IPS-18a (cell line): ENCODE data around the gene STS.
"Not testable (repeated sequence)": the region's sequence is repeated elsewhere in the genome, so short reads cannot be mapped to it uniquely, and the experiment has no call there.

Experiments used
- H3K27ac ChIP-seq: one replicate; pipeline ENCODE4 v1.5.1; 2013; ENCODE audit warnings: low read length
- H3K27me3 ChIP-seq: one replicate; pipeline ENCODE4 v1.6.1; 2013; ENCODE audit warnings: mild to moderate bottlenecking, low read length; ENCODE audit not compliant: control insufficient read depth, insufficient read depth
- H3K36me3 ChIP-seq: one replicate; pipeline ENCODE4 v1.6.1; 2013; ENCODE audit warnings: low read depth, low read length; ENCODE audit not compliant: control insufficient read depth
- H3K4me1 ChIP-seq: one replicate; pipeline ENCODE4 v1.6.1; 2013; ENCODE audit warnings: low read depth, low read length; ENCODE audit not compliant: control insufficient read depth
- H3K4me3 ChIP-seq: one replicate; pipeline ENCODE4 v1.5.1; 2013; ENCODE audit warnings: low read length
- H3K9ac ChIP-seq: one replicate; pipeline ENCODE4 v1.6.1; 2013; ENCODE audit warnings: mild to moderate bottlenecking, low read length, moderate library complexity
- H3K9me3 ChIP-seq: one replicate; pipeline ENCODE4 v1.6.1; 2013; ENCODE audit warnings: low read depth, low read length; ENCODE audit not compliant: control insufficient read depth

Gene STS

DNA sequence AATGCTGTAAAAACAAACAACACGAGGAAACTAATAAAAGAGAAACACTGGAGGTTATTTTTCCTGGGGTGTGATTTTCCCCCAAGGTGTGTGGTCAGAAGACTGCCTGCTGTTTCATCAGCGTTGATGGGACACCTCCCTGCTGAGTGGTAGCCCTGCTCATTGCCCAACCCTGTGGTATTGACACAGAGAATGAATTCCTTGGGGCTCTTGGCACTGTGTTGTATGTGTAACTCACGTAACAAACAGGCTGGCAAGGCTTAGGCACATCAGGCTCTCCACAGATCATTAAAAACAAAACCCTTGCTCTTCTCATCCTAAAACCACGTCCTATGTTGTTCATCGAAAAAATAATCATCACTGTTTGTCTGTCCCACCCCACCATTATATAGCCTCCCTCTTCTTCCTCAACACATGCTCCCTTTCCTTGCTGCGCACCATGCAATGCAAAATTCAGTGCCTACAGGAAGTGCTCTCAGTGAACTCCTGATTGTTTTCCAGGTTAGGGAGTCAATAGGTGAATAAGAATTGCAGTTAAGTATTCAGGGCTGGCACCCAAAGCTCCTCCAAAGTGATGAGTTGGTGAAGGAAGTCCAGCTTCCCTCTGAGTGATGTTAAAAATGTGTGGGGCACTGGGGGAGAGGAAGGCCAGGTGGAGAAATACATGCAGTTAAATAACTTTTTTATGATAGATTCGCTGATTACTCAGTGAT is 11.8 kb downstream of the STS start:
- no peak overlapping the region for H3K9ac ChIP-seq

DNA sequence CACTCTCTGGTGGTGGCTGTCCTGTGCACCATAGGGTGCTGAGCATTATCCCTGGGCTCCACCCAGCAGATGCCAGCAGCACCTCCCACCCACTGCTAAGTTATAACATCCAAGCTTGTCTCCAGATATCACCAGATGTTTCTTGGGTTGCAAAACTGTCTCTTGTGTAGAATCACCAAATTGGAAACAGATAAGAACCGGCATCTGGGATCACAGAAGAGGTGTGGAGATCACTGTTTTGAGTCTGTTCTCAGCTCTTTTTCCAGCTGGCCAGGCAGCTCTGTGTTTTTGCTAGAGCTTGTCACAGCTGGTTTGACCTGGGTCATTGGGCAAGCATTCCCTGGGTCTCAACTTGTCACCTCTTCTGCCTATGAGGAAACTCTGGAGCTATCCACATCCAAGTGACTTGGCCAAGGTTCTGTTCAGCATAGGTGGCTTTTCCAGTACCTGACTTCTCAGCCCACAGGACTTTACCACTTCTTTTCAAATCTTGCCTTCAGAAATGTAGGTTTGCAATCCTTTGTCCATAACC is 15.7 kb downstream of the STS start:
- Histone ChIP-seq H3K9ac (no peak overlapping the region), H3K4me1 (peaks cover 18% of the 10 kb centered on the region), H3K9me3 (no peaks in the 10 kb centered on the region), H3K27ac (no peak overlapping the region), H3K36me3 (no peaks in the 10 kb centered on the region), H3K4me3 (no peak overlapping the region), H3K27me3 (no peaks in the 10 kb centered on the region)

More for the DNA sequence above, 11.8 kb downstream of the STS start:
- no peak overlapping the region for H3K4me3 ChIP-seq
- no peaks in the 10 kb centered on the region for H3K27me3 ChIP-seq
- H3K36me3 ChIP-seq = no peaks in the 10 kb centered on the region
- H3K9me3 ChIP-seq = no peaks in the 10 kb centered on the region
- no peak overlapping the region for H3K27ac ChIP-seq
- peaks cover 24% of the 10 kb centered on the region for H3K4me1 ChIP-seq

DNA sequence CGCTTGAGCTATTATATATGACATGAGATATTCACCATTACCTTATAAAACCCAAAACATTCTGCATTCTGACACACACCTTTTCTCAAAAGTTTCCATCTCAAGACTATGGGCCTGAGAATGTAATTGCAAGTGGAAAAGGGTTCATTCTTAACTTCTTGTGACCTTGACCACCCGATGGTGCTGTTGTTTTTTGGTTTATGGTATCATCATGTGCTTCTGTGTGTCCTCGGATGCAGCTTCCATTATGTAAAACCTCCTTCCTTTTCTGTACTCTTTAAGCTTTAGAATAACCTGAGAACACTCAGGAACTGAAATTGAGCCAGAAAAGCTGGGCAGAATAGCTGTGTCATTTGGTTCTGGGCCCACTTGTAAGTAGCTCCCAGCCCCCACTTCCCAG is 16.7 kb downstream of the STS start:
- H3K27ac ChIP-seq = no peak overlapping the region
- no peaks in the 10 kb centered on the region for H3K27me3 ChIP-seq
- H3K9ac ChIP-seq = no peak overlapping the region
- peaks cover 8% of the 10 kb centered on the region for H3K4me1 ChIP-seq
- no peak overlapping the region for H3K4me3 ChIP-seq
- H3K36me3 ChIP-seq = no peaks in the 10 kb centered on the region
- H3K9me3 ChIP-seq = no peaks in the 10 kb centered on the region

DNA sequence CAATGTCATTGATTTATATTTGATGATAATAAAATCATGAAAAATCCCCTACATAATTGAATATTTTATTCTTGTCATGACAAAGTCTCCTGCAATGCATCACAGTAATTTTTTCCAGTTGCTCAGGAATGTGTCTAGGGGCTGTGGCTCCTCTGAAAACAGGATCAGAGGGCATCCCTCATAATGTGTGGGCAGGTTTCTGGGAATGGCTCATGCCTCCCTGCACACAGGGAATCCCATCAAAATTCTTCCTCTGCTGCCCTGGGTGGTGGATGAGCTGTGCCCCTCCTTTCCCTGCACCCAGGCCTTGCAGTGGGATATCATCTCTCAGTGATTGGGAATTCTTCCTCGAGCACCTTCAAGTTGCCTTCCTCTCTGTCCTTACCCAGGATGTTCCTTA is 20.9 kb downstream of the STS start:
- Histone ChIP-seq H3K9me3 (no peaks in the 10 kb centered on the region), H3K4me1 (no peaks in the 10 kb centered on the region), H3K9ac (no peak overlapping the region), H3K36me3 (no peaks in the 10 kb centered on the region), H3K27ac (no peak overlapping the region), H3K27me3 (no peaks in the 10 kb centered on the region), H3K4me3 (no peak overlapping the region)

DNA sequence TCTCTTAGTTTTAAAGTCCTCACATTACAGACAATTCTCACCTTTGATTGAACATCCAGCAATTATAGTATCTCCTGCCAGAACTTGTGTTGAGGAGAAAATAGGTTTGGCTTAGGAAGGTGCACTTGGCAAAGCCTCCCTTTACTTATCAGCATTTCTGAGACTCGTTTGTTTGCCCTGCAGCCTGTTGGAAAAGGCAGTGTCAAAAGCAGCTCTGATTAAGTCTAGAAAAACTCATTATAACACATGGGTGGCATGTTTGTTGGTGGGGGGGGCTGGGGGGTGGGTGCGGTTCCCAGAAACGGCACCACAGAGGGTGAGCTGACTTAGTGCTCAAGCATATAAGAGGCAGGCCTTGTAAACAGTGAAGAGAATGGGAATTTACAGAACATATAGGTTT is 22.1 kb downstream of the STS start:
- no peaks in the 10 kb centered on the region for H3K36me3 ChIP-seq
- no peak overlapping the region for H3K9ac ChIP-seq
- no peak overlapping the region for H3K4me3 ChIP-seq
- no peaks in the 10 kb centered on the region for H3K27me3 ChIP-seq
- H3K27ac ChIP-seq = no peak overlapping the region
- H3K4me1 ChIP-seq = no peaks in the 10 kb centered on the region
- H3K9me3 ChIP-seq = no peaks in the 10 kb centered on the region

DNA sequence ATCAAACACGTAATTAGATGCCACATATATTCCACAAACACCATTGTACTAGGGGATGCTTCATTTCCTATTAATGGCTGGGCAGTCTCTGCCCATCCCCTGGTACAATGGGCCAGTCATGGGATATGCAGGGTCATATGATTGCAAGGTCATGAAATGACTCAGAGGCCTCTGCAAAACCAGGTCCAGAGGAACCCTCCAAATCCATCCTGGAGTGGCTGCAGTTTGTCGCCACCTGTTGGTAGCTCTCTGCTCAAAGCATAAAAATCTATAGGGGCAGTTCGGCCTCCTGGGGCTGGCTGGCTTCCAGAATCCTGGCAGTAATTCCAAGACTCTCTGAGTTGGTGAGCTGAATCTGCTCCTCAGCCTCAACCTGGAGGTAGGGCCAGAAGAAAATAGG is 23.4 kb downstream of the STS start:
- no peak overlapping the region for H3K27ac ChIP-seq
- no peak overlapping the region for H3K4me3 ChIP-seq
- no peaks in the 10 kb centered on the region for H3K36me3 ChIP-seq
- H3K4me1 ChIP-seq = no peaks in the 10 kb centered on the region
- no peaks in the 10 kb centered on the region for H3K9me3 ChIP-seq
- no peaks in the 10 kb centered on the region for H3K27me3 ChIP-seq
- no peak overlapping the region for H3K9ac ChIP-seq

DNA sequence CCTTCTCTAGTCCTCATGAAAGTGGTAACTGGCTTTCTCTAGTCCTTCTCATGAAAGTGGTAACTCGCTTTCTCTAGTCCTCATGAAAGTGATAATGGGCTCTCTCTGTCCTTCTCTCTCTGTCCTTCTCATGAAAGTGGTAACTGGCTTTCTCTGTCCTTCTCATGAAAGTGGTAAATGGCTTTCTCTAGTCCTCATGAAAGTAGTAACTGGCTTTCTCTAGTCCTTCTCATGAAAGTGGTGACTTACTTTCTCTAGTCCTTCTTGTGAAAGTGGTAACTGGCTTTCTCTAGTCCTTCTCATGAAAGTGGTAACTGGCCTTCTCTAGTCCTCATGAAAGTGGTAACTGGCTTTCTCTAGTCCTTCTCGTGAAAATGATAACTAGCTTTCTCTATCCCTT is 31.3 kb downstream of the STS start:
- H3K36me3 ChIP-seq, H3K9ac ChIP-seq, H3K4me3 ChIP-seq, H3K9me3 ChIP-seq, H3K4me1 ChIP-seq, H3K27ac ChIP-seq, H3K27me3 ChIP-seq: not testable (repeated sequence)

DNA sequence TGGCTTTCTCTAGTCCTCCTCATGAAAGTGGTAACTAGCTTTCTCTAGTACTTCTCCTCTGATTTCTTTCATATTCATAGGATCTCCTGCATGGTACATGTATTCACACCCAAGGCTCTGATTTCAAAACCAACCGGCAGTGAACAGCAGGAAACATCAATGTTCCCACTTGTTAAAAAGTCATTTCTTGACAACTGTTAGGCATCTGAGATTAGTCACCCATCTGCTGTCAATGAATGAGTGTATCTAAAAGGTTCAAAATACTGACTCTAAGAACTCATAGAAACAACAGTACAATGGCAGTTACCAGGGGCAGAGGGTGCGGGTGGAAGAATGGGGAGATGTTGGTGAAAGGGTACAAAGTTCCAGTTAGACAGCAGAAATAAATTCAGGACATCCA is 31.9 kb downstream of the STS start:
- Histone ChIP-seq H3K9ac (no peak overlapping the region), H3K4me3 (no peak overlapping the region), H3K27me3 (no peaks in the 10 kb centered on the region), H3K4me1 (no peaks in the 10 kb centered on the region), H3K36me3 (no peaks in the 10 kb centered on the region), H3K9me3 (no peaks in the 10 kb centered on the region), H3K27ac (no peak overlapping the region)

DNA sequence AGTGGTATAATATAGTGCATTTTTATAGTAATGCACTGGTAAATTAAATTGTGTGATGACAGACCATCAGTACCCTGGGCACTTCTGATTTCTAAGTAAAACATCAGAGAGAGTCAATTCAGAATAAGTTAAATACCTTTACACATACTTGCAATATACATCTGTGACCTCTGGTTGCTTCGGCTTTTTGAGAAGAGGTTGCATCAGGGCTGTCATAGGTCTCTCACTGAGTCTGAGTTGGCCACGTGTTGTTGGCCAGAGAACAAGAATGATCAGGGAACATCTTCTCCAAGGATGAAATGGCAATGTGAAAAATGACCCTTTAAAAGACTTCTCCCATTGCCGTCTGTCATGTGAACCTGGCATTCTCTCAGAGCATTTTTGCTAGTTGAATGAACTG is 37.3 kb downstream of the STS start:
- Histone ChIP-seq H3K9ac (no peak overlapping the region), H3K4me1 (no peaks in the 10 kb centered on the region), H3K9me3 (no peaks in the 10 kb centered on the region), H3K36me3 (no peaks in the 10 kb centered on the region), H3K27ac (no peak overlapping the region), H3K27me3 (no peaks in the 10 kb centered on the region), H3K4me3 (no peak overlapping the region)

DNA sequence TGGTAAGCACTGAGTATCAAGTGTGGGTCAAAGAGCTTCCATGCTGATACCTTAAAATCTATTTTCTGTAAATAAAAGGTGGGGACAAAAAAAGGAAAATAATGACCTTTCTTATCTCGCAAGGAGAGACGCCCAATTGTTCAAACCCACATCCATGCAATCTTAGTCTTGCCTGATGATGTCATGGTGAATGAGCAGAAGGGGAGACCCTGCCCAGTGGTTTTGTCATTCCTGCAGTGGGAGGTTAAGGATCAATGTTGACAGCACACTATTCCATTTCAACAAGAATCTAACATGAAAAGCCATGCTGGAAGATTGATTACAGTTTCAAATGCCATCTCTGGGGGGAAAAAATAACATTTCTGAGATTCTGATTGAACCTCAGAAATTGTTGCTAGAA is 41.2 kb downstream of the STS start:
- Histone ChIP-seq H3K27me3 (no peaks in the 10 kb centered on the region), H3K9me3 (no peaks in the 10 kb centered on the region), H3K4me3 (no peak overlapping the region), H3K9ac (no peak overlapping the region), H3K36me3 (no peaks in the 10 kb centered on the region), H3K27ac (no peak overlapping the region), H3K4me1 (no peaks in the 10 kb centered on the region)

DNA sequence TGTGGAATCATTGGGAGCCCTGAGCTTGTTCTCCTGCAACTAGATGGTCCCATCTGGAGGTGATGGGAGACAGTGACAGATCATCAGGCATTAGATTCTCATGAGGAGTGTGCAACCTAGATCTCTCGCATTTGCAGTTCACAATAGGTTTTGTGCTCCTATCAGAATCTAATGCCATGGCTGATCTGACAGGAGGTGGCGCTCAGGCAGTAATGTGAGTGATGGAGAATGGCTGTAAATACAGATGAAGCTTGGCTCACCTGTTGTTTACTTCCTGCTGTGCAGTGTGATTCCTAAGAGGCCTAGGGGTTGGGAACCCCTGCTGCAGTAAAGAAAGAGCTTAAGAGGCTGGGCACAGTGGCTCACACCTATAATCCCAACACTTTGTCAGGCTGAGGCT is 42.6 kb downstream of the STS start:
- Histone ChIP-seq H3K9me3 (no peaks in the 10 kb centered on the region), H3K27me3 (no peaks in the 10 kb centered on the region), H3K9ac (no peak overlapping the region), H3K36me3 (no peaks in the 10 kb centered on the region), H3K27ac (no peak overlapping the region), H3K4me1 (no peaks in the 10 kb centered on the region), H3K4me3 (no peak overlapping the region)

DNA sequence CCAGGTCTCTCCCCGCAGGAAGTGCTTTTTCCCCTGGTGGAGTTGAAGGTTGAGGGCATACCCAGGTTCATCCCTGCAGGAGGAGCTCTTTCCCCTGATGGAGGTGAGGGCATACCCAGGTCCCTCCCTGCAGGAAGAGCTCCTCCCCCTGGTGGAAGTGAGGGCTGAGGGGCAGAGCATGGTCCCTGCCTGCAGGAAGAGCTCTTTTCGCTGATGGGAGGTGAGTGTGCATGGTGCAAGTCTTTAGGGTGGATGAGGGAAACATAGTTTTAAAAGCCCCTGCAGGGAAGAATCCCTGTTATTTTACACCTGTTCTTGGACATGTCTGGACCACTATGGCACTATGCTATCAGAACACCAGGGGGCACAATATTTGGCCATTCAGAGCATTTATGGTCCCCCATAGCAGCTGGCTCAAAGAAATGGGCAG is 44.2 kb downstream of the STS start:
- Histone ChIP-seq H3K36me3 (no peaks in the 10 kb centered on the region), H3K9ac (no peak overlapping the region), H3K27ac (no peak overlapping the region), H3K4me1 (peaks cover 3% of the 10 kb centered on the region), H3K4me3 (no peak overlapping the region), H3K27me3 (no peaks in the 10 kb centered on the region), H3K9me3 (no peaks in the 10 kb centered on the region)
